Tibial nerve (tissue), 4 donors: Measurements from ENCODE around the gene SMPD4. TPM values are rescaled to one million over a fixed set of nuclear protein-coding genes. Genes with fewer than 3 reads are reported as not detected.
"Not testable (repeated sequence)": the region's sequence is repeated elsewhere in the genome, so short reads cannot be mapped to it uniquely, and the experiment has no call there.

ENCODE experiments used
- DNase-seq, 2 donors: peaks; one replicate each; pipeline ENCODE4 v3.0.0-alpha.2; 2019; ENCODE audit warnings: low spot score in 2 of 2
- H3K27ac ChIP-seq, 4 donors: fragments of 200-600 bp; sonication (generic) in 3 of 4; one replicate each; pipeline ENCODE4 v1.5.1; 2017 to 2019; ENCODE audit warnings: mild to moderate bottlenecking in 1 of 4
- H3K27me3 ChIP-seq, 2 donors: fragments of 200-600 bp; sonication (generic) in 1 of 2; one replicate each; pipeline versions ENCODE4 v1.5.1 to v1.6.0; 2017 to 2019
- H3K36me3 ChIP-seq, 3 donors: fragments of 200-600 bp; sonication (generic); one replicate each; pipeline ENCODE4 v1.5.1; 2018 to 2019
- H3K4me1 ChIP-seq, 4 donors: fragments of 200-600 bp; sonication (generic) in 3 of 4; one replicate each; pipeline ENCODE4 v1.5.1; 2017 to 2019
- H3K4me3 ChIP-seq, 4 donors: fragments of 200-600 bp; sonication (generic) in 3 of 4; one replicate each; pipeline ENCODE4 v1.5.1; 2017 to 2019; ENCODE audit warnings: mild to moderate bottlenecking in 1 of 4, moderate library complexity in 1 of 4
- H3K9me3 ChIP-seq, 4 donors: fragments of 200-600 bp; sonication (generic) in 3 of 4; one replicate each; pipeline ENCODE4 v1.5.1; 2017 to 2019
- CTCF ChIP-seq, 5 experiments: fragments of 200-600 bp in 3 of 5; fragments of 450-650 bp in 2 of 5; sonication (generic) in 3 of 5; IDR thresholded peaks; one replicate each; pipeline ENCODE4 v1.5.1; 2016 to 2019; ENCODE audit warnings: antibody characterized with exemption in 5 of 5, mild to moderate bottlenecking in 3 of 5, moderate library complexity in 2 of 5
- EP300 ChIP-seq, 2 donors: sonication (generic); formaldehyde crosslinking; IDR thresholded peaks; one replicate each; pipeline ENCODE4 v1.6.1; 2017; ENCODE audit warnings: antibody characterized with exemption in 2 of 2, mild to moderate bottlenecking in 1 of 2
- POLR2A ChIP-seq, 2 donors: fragments of 450-650 bp; IDR thresholded peaks; one replicate each; pipeline ENCODE4 v1.6.1; 2017; ENCODE audit warnings: antibody characterized with exemption in 2 of 2, mild to moderate bottlenecking in 2 of 2, moderate library complexity in 2 of 2
- WGBS, 2 donors: methylation state at CpG; one replicate each; pipeline ENCODE4 v1.1.5; 2018; 5-methylcytosine and 5-hydroxymethylcytosine counted together
- total RNA-seq, 4 donors: library from RNA; depleted of rRNA; stranded (reverse); fragments of >200 nt; gene quantifications; one replicate each; pipeline ENCODE4 v1.1.0, GENCODE V29; 2016

The SMPD4 gene
- total RNA-seq, 4 donors from 2014 or later: 35.2 to 72.6 (median 50.5) TPM

DNA sequence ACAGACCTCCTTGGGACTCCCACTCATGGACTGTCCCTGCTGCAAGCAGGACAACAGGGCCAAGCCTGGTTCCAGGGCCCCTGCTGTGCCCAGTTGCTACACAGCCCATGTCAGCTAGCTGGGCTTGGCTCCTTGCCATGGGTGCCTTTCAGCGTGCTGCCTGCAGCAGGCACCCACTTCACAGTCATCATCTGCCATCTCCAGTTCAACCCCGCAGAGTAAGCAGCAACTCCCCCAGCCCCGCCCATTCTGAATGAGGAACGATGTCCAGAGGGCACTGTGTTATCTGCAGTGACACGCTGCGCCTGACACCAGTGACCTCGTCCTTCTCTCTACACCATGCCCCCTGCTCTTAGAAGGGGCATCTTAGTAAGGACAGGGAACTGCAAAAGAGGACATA lies 21.1 kb upstream of the SMPD4 start:
- not testable (repeated sequence) for H3K4me3 ChIP-seq, H3K27ac ChIP-seq, H3K9me3 ChIP-seq, DNase-seq, H3K36me3 ChIP-seq, H3K27me3 ChIP-seq, H3K4me1 ChIP-seq
- WGBS, 2 donors: 100% methylated on average over 1 of the region's 7 CpGs; no CpG with 5 or more reads in 1 of the 2 donors

DNA sequence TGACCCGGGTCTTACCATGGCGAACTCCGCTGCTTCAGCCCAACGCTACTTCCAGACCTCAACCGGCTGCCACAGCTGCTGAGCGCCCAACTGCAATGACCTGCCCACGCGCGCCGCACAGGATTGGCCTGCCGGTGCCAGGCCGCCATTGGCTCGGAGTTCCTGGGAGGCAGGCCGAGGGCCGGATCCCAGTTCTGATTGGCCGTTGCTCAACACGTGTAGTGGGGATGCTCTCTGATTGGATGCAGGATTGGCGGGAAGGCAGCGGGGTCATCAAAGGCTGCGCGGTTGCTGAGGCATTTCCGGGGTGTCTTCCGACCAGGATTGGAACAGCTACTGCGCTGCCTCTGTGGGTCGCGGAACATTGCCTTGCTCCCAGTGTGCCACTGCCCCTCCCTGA lies 16.9 kb upstream of the SMPD4 start, which contains the start of gene TUBA3E:
Gene TUBA3E (minus strand): TSS at position 97 of the 400 bp plus-strand sequence. CDS start 79 bp downstream, at position 18.
- no peak within 1 kb of the TSS for H3K4me3 ChIP-seq
- H3K4me1 ChIP-seq: no peaks in the 10 kb centered on the region
- no peaks in the 10 kb centered on the region for H3K9me3 ChIP-seq
- no peak for TF ChIP-seq EP300 (IDR thresholded peaks at IDR 0.05)
- TF ChIP-seq CTCF (IDR thresholded peaks at IDR 0.05): no peak
- TF ChIP-seq POLR2A (IDR thresholded peaks at IDR 0.05): no peak
- no peak within 1 kb of the TSS for H3K27ac ChIP-seq
- 99% methylated on average over 14 of the region's 26 CpGs; no CpG with 5 or more reads in 1 of the 2 donors for WGBS, 2 donors
- DNase-seq: no peak
- no peaks in the 10 kb centered on the region for H3K36me3 ChIP-seq
- H3K27me3 ChIP-seq: no peaks in the 10 kb centered on the region

DNA sequence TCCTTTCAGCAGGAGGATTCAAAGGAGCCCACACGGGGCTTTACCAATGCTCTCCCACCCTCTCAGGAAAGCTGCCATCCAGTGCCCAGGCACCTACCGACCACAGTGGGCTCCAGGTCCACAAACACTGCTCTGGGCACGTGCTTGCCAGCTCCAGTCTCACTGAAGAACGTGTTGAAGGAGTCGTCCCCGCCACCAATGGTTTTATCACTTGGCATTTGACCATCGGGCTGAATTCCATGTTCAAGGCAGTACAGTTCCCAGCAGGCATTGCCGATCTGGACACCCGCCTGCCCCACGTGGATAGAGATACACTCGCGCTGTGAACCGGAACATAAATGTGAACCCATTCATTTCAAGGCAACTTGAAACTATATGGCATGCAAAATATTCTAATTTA lies 14.7 kb upstream of the SMPD4 start:
- H3K36me3 ChIP-seq, H3K27ac ChIP-seq, H3K9me3 ChIP-seq, DNase-seq, H3K4me1 ChIP-seq, H3K27me3 ChIP-seq, H3K4me3 ChIP-seq: not testable (repeated sequence)
- 86 to 94% methylated on average over 7 to 9 of the region's 13 CpGs for WGBS, 2 donors

GRCh38 chr2:130195089-130195635 lies 13.8 kb upstream of the SMPD4 start:
- WGBS, 2 donors: 61% methylated on average over 8 to 9 of the region's 9 CpGs
- not testable (repeated sequence) for DNase-seq, H3K4me1 ChIP-seq, H3K27ac ChIP-seq, H3K27me3 ChIP-seq, H3K9me3 ChIP-seq, H3K4me3 ChIP-seq
- peaks cover 0 to 16% (median 0%) of the 10 kb centered on the region in 3 donors for H3K36me3 ChIP-seq

- 80 to 81% methylated on average over 10 to 14 of the region's 22 CpGs for WGBS, 2 donors
- not testable (repeated sequence) for DNase-seq, H3K27ac ChIP-seq, H3K9me3 ChIP-seq, H3K4me3 ChIP-seq, H3K4me1 ChIP-seq, H3K27me3 ChIP-seq
- H3K36me3 ChIP-seq: peaks cover 0 to 24% (median 0%) of the 10 kb centered on the region in 3 donors
These were observed 12.4 kb upstream of the SMPD4 start for GRCh38 chr2:130193824-130194223.

DNA sequence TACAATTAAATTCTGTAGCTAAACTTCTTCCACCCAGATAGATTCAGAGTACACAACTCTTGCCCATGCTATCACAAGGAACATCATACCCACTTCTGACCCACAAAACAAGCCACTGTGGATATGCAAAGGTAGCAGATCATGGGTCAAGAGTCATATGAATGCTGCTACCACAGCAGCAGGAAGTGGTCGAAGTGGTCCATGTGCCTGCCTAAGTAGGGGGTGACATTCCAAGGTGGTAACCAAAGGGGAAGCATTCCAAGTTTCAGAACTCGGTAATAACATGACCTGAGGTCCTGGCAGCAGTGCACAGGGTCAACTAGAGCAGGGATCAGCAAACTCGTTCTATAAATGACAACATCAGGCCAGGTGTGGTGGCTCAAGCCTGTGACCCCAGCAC lies 11.0 kb upstream of the SMPD4 start:
- H3K9me3 ChIP-seq, H3K4me1 ChIP-seq, DNase-seq, H3K27me3 ChIP-seq, H3K4me3 ChIP-seq, H3K27ac ChIP-seq: not testable (repeated sequence)
- WGBS, 2 donors: 77 to 79% methylated on average over 3 of the region's 3 CpGs
- H3K36me3 ChIP-seq: peaks cover 0 to 37% (median 0%) of the 10 kb centered on the region in 3 donors

DNA sequence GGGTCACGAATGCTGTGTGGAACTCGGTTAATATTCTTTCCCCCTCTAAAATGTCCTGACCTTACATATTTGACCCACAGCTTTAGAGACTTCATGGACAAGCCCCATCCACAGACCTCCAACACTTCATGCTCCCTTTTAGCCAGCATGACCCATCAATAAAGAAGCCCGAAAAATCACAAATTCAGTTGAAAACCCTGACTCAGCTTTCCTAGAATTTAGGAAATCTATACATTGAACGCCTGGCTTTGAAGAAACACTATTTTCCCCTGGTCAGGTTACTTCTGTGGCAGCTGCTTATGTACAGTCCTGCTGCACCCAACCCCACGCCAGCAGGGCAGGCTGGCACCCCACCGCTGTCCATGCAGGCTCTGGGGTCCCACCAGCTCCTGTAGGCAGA lies 9.9 kb upstream of the SMPD4 start:
- not testable (repeated sequence) for H3K27ac ChIP-seq, H3K27me3 ChIP-seq, DNase-seq, H3K4me1 ChIP-seq, H3K4me3 ChIP-seq, H3K9me3 ChIP-seq
- peaks cover 0 to 41% (median 0%) of the 10 kb centered on the region in 3 donors for H3K36me3 ChIP-seq
- WGBS, 2 donors: 89 to 91% methylated on average over 6 of the region's 6 CpGs

GRCh38 chr2:130190237-130190636 lies 8.8 kb upstream of the SMPD4 start:
- DNase-seq: no peak
- TF ChIP-seq EP300 (IDR thresholded peaks at IDR 0.05) (no peak), POLR2A (IDR thresholded peaks at IDR 0.05) (no peak), CTCF (IDR thresholded peaks at IDR 0.05) (no peak)
- 84 to 91% methylated on average over 15 of the region's 15 CpGs for WGBS, 2 donors

DNA sequence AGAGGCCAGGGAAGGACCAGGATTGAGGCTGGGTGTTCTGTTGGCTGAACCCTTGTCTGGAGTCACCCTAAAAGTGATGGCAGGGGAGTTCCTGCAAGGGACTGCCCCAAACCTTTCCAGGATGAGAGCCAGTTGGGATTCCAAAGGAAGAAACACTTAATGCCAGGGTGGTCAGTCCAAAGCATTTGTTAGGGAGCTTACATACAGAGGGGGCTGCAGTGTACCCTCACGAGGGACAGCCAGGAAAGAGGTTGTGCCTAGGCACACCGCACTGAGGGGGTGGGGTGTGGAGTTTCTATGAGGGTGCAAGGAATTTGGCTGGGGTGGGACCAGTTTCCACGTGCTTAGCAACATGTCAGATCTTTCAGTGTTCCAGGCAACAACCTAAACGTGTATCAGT lies 7.6 kb upstream of the SMPD4 start:
- H3K9me3 ChIP-seq, H3K27me3 ChIP-seq, H3K4me1 ChIP-seq, H3K27ac ChIP-seq, H3K4me3 ChIP-seq, DNase-seq: not testable (repeated sequence)
- H3K36me3 ChIP-seq: peaks cover 0 to 50% (median 0%) of the 10 kb centered on the region in 3 donors
- WGBS, 2 donors: 76 to 92% methylated on average over 2 to 3 of the region's 4 CpGs

More at GRCh38 chr2:130190237-130190636, 8.8 kb upstream of the SMPD4 start:
- H3K27me3 ChIP-seq: no peaks in the 10 kb centered on the region
- no peak overlapping the region for H3K27ac ChIP-seq
- no peak overlapping the region for H3K4me3 ChIP-seq
- H3K4me1 ChIP-seq: no peaks in the 10 kb centered on the region
- H3K36me3 ChIP-seq: peaks cover 0 to 41% (median 0%) of the 10 kb centered on the region in 3 donors
- H3K9me3 ChIP-seq: no peaks in the 10 kb centered on the region

- H3K27ac ChIP-seq, H3K9me3 ChIP-seq, H3K27me3 ChIP-seq, H3K4me3 ChIP-seq, DNase-seq: not testable (repeated sequence)
- Histone ChIP-seq H3K4me1 (peaks cover 0 to 10% (median 4%) of the 10 kb centered on the region in 4 donors), H3K36me3 (peaks cover 0 to 50% (median 0%) of the 10 kb centered on the region in 3 donors)
- 86 to 91% methylated on average over 17 of the region's 17 CpGs for WGBS, 2 donors
These were observed 6.7 kb upstream of the SMPD4 start for GRCh38 chr2:130187859-130188792.
